ENCODE measurements around the gene PTDSS2.

- TF ChIP-seq, protein P1, sequence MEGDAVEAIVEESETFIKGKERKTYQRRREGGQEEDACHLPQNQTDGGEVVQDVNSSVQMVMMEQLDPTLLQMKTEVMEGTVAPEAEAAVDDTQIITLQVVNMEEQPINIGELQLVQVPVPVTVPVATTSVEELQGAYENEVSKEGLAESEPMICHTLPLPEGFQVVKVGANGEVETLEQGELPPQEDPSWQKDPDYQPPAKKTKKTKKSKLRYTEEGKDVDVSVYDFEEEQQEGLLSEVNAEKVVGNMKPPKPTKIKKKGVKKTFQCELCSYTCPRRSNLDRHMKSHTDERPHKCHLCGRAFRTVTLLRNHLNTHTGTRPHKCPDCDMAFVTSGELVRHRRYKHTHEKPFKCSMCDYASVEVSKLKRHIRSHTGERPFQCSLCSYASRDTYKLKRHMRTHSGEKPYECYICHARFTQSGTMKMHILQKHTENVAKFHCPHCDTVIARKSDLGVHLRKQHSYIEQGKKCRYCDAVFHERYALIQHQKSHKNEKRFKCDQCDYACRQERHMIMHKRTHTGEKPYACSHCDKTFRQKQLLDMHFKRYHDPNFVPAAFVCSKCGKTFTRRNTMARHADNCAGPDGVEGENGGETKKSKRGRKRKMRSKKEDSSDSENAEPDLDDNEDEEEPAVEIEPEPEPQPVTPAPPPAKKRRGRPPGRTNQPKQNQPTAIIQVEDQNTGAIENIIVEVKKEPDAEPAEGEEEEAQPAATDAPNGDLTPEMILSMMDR (conservative IDR thresholded peaks at IDR 0.05; ENCODE audit: low read length) = no peak
- no peak for TF ChIP-seq EZH2phosphoT487 (IDR thresholded peaks at IDR 0.05; ENCODE audit: borderline replicate concordance)
Measured at GRCh38 chr11:449889-450808, at the start of gene PTDSS2.
